Activated B cell treated with CpG ODN at 0.5 μM for 24 hours (primary cell): ENCODE data around the gene CD53. TPM values are rescaled to one million over a fixed set of nuclear protein-coding genes. Genes with fewer than 3 reads are reported as not detected.
"Not testable (repeated sequence)": the region's sequence is repeated elsewhere in the genome, so short reads cannot be mapped to it uniquely, and the experiment has no call there.

ENCODE experiments used
- ATAC-seq: fragments of 200-7000 bp; cut with Tn5 transposase; one replicate; pipeline ENCODE4 v1.10.0; 2021; ENCODE audit warnings: low read depth, mild to moderate bottlenecking, moderate library complexity
- CTCF ChIA-PET: fragments of 350-600 bp; sonication (Branson Sonifier 250); formaldehyde crosslinking; loops from one replicate; lab custom pipeline; 2021; ENCODE audit warnings: antibody characterized with exemption; lab: Charles Lee
- POLR2A ChIA-PET: fragments of 350-600 bp; sonication (Branson Sonifier 250); formaldehyde crosslinking; loops from one replicate; lab custom pipeline; 2021; ENCODE audit warnings: antibody characterized with exemption; lab: Charles Lee
- DNase-seq: peaks from one replicate; pipeline ENCODE4 v3.0.0; 2022
- H3K27ac Mint-ChIP-seq: one replicate; pipeline ENCODE4 v1.8.0; 2020; ENCODE audit warnings: mixed read lengths
- H3K27me3 Mint-ChIP-seq: one replicate; pipeline ENCODE4 v1.8.0; 2021; ENCODE audit warnings: mixed read lengths
- H3K36me3 Mint-ChIP-seq: one replicate; pipeline ENCODE4 v1.8.0; 2021; ENCODE audit warnings: low read depth, mixed read lengths
- H3K4me1 Mint-ChIP-seq: one replicate; pipeline ENCODE4 v1.8.0; 2021; ENCODE audit warnings: mixed read lengths
- H3K4me3 Mint-ChIP-seq: one replicate; pipeline ENCODE4 v1.8.0; 2020; ENCODE audit warnings: mild to moderate bottlenecking, mixed read lengths
- H3K9me3 Mint-ChIP-seq: one replicate; pipeline ENCODE4 v1.8.0; 2020; ENCODE audit warnings: mixed read lengths
- CTCF ChIP-seq: fragments of 200-600 bp; IDR thresholded peaks from one replicate; pipeline ENCODE4 v1.8.0; 2022; ENCODE audit warnings: antibody characterized with exemption, mild to moderate bottlenecking
- intact Hi-C: fragments of 100-400 bp; cut with micrococcal nuclease; formaldehyde crosslinking; loops from one replicate; pipeline ENCODE4 v1.15.1; 2024
- total RNA-seq: library from RNA; stranded (reverse); gene quantifications from 2 replicates; pipeline ENCODE4 v1.2.3, GENCODE V29; 2022

Gene CD53
- total RNA-seq, 1 donor from 2014 or later: 522 TPM

GRCh38 chr1:110918016-110918415 is 45.1 kb downstream of the CD53 start:
- no peak for TF ChIP-seq CTCF
- Mint-ChIP-seq H3K27me3 (no peaks in the 10 kb centered on the region), H3K9me3 (peaks cover 5% of the 10 kb centered on the region), H3K4me1 (peaks cover 6% of the 10 kb centered on the region), H3K4me3 (no peak overlapping the region), H3K36me3 (peaks cover 6% of the 10 kb centered on the region), H3K27ac (no peak overlapping the region)
- POLR2A ChIA-PET: no interaction called here
- DNase-seq: no peak
- CTCF ChIA-PET: no interaction called here
- no peak for ATAC-seq
- intact Hi-C loops: loop anchor here (2.0 kb wide), 1 partner anchor 13 kb away; no protein-coding TSS in a partner anchor

- Mint-ChIP-seq H3K36me3 (peaks cover 8% of the 10 kb centered on the region), H3K4me1 (peaks cover 3% of the 10 kb centered on the region), H3K27ac (no peak overlapping the region), H3K9me3 (peaks cover 7% of the 10 kb centered on the region), H3K27me3 (no peaks in the 10 kb centered on the region), H3K4me3 (no peak overlapping the region)
- intact Hi-C loops: no loop called here
- DNase-seq: no peak
- POLR2A ChIA-PET: no interaction called here
- CTCF ChIA-PET: no interaction called here
- no peak for TF ChIP-seq CTCF
- no peak for ATAC-seq
These were observed 49.0 kb downstream of the CD53 start for GRCh38 chr1:110921953-110922352.

GRCh38 chr1:110927484-110928075 is 54.6 kb downstream of the CD53 start:
- POLR2A ChIA-PET: interaction anchor here (0.8 kb wide), 1 partner anchor 55 kb away, joined by 3 read pairs; no protein-coding TSS in a partner anchor
- peaks cover 8% of the 10 kb centered on the region for H3K36me3 Mint-ChIP-seq

GRCh38 chr1:110928191-110928590 is 55.2 kb downstream of the CD53 start:
- Mint-ChIP-seq H3K9me3 (peaks cover 20% of the 10 kb centered on the region), H3K27ac (no peak overlapping the region), H3K27me3 (no peaks in the 10 kb centered on the region), H3K4me1 (peaks cover 5% of the 10 kb centered on the region), H3K4me3 (no peak overlapping the region), H3K36me3 (peaks cover 8% of the 10 kb centered on the region)
- DNase-seq: no peak
- CTCF ChIA-PET: no interaction called here
- POLR2A ChIA-PET: interaction anchor here (0.8 kb wide), 1 partner anchor 56 kb away, joined by 3 read pairs; no protein-coding TSS in a partner anchor
- no peak for TF ChIP-seq CTCF
- no peak for ATAC-seq
- intact Hi-C loops: no loop called here

More at GRCh38 chr1:110927484-110928075, 54.6 kb downstream of the CD53 start:
- no peak for TF ChIP-seq CTCF
- no peak overlapping the region for H3K27ac Mint-ChIP-seq
- CTCF ChIA-PET: no interaction called here
- ATAC-seq (no peak), DNase-seq (no peak)
- peaks cover 20% of the 10 kb centered on the region for H3K9me3 Mint-ChIP-seq
- H3K4me3 Mint-ChIP-seq: no peak overlapping the region
- H3K4me1 Mint-ChIP-seq: peaks cover 5% of the 10 kb centered on the region
- intact Hi-C loops: no loop called here
- H3K27me3 Mint-ChIP-seq: no peaks in the 10 kb centered on the region

GRCh38 chr1:110928904-110929303 is 56.0 kb downstream of the CD53 start:
- Mint-ChIP-seq H3K27ac (no peak overlapping the region), H3K9me3 (peaks cover 18% of the 10 kb centered on the region), H3K4me3 (no peak overlapping the region), H3K4me1 (peaks cover 5% of the 10 kb centered on the region), H3K36me3 (peaks cover 8% of the 10 kb centered on the region), H3K27me3 (no peaks in the 10 kb centered on the region)
- intact Hi-C loops: no loop called here
- ChIA-PET CTCF (no interaction called here), POLR2A (no interaction called here)
- no peak for ATAC-seq
- DNase-seq: no peak
- no peak for TF ChIP-seq CTCF

- DNase-seq, CTCF ChIA-PET, H3K27me3 Mint-ChIP-seq, H3K4me1 Mint-ChIP-seq, H3K4me3 Mint-ChIP-seq, H3K27ac Mint-ChIP-seq, POLR2A ChIA-PET, intact Hi-C loops, ATAC-seq: not testable (repeated sequence)
- Mint-ChIP-seq H3K36me3 (peaks cover 14% of the 10 kb centered on the region), H3K9me3 (peaks cover 28% of the 10 kb centered on the region)
These were observed 58.1 kb downstream of the CD53 start for GRCh38 chr1:110931097-110931496.
